Measurements from ENCODE around the gene PLXNB1.

DNA sequence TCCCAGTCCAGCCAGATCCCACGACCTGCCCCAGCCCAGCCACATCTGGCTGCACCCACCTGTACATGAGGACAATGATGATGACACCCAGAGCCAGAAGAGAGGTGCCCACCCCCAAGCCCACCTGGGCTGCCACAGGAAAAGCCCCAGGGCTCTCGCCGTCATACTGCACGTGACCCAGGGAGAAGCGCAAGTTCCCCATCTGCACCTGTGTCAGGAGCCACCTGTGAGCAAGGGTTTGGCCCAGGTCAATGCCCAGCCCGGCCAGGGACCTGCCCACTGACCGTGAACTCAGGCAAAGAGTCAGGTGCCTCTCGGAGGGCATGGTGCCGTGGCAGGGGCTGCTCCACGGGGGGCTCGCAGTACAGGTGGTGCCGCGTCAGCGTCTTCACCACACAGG, 16.3 kb downstream of the PLXNB1 start:
- TF ChIP-seq, protein P1, sequence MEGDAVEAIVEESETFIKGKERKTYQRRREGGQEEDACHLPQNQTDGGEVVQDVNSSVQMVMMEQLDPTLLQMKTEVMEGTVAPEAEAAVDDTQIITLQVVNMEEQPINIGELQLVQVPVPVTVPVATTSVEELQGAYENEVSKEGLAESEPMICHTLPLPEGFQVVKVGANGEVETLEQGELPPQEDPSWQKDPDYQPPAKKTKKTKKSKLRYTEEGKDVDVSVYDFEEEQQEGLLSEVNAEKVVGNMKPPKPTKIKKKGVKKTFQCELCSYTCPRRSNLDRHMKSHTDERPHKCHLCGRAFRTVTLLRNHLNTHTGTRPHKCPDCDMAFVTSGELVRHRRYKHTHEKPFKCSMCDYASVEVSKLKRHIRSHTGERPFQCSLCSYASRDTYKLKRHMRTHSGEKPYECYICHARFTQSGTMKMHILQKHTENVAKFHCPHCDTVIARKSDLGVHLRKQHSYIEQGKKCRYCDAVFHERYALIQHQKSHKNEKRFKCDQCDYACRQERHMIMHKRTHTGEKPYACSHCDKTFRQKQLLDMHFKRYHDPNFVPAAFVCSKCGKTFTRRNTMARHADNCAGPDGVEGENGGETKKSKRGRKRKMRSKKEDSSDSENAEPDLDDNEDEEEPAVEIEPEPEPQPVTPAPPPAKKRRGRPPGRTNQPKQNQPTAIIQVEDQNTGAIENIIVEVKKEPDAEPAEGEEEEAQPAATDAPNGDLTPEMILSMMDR (conservative IDR thresholded peaks at IDR 0.05): no peak
- no peak for TF ChIP-seq ZFX (IDR thresholded peaks at IDR 0.05)

All from C4-2B (cell line).